H1 (cell line): Measurements from ENCODE around the gene ZC3HAV1. TPM values are rescaled to one million over a fixed set of nuclear protein-coding genes. Genes with fewer than 3 reads are reported as not detected.

Experiments used
- CTCF ChIA-PET: fragments of 300-600 bp; sonication (Branson Sonifier 250); formaldehyde crosslinking; loops from one replicate; lab custom pipeline; 2021; ENCODE audit not compliant: partially characterized antibody; lab: Charles Lee
- POLR2A ChIA-PET: fragments of 300-600 bp; sonication (Branson Sonifier 250); formaldehyde crosslinking; loops from one replicate; lab custom pipeline; 2021; ENCODE audit warnings: inconsistent platforms; ENCODE audit not compliant: partially characterized antibody; lab: Charles Lee
- DNase-seq, 2 experiments: peaks; one replicate each; pipeline versions ENCODE4 v3.0.0 to v3.0.0-alpha.2; 2010 to 2022; ENCODE audit warnings: low spot score in 2 of 2, low read depth in 1 of 2, mixed read lengths in 1 of 2
- FAIRE-seq: peaks from 2 replicates; lab custom pipeline; 2011; peaks lifted over from hg19 to GRCh38; lab: Jason Lieb, UNC
- H2AFZ ChIP-seq: 2 replicates; pipeline ENCODE4 v1.8.1; 2012; ENCODE audit warnings: low read length, inconsistent platforms
- H2AK5ac ChIP-seq: 2 replicates; pipeline ENCODE4 v1.6.1; 2013; ENCODE audit warnings: low read depth, low read length
- H2BK120ac ChIP-seq: replicated peaks from 2 replicates; pipeline ENCODE3; 2013; ENCODE audit warnings: low read depth, low read length, inconsistent platforms
- H2BK12ac ChIP-seq: 2 replicates; pipeline ENCODE4 v1.6.1; 2013; ENCODE audit warnings: low read depth, low read length
- H2BK15ac ChIP-seq: 2 replicates; pipeline ENCODE4 v1.6.1; 2013; ENCODE audit warnings: low read length
- H2BK20ac ChIP-seq: 2 replicates; pipeline ENCODE4 v1.6.1; 2013; ENCODE audit warnings: low read length
- H2BK5ac ChIP-seq: 2 replicates; pipeline ENCODE4 v1.6.1; 2013; ENCODE audit warnings: low read depth, low read length
- H3K14ac ChIP-seq: 2 replicates; pipeline ENCODE4 v1.6.1; 2013; ENCODE audit warnings: inconsistent platforms; ENCODE audit not compliant: insufficient read length
- H3K18ac ChIP-seq: 2 replicates; pipeline ENCODE4 v1.6.1; 2013; ENCODE audit warnings: low read length; ENCODE audit errors: extremely low read depth
- H3K23ac ChIP-seq: 2 replicates; pipeline ENCODE4 v1.6.1; 2013; ENCODE audit warnings: inconsistent platforms; ENCODE audit not compliant: insufficient read length
- H3K23me2 ChIP-seq: 2 replicates; pipeline ENCODE4 v1.6.1; 2013; ENCODE audit warnings: low read depth, low read length
- H3K27ac ChIP-seq: 2 replicates; pipeline ENCODE4 v1.6.1; 2011; ENCODE audit warnings: low read depth, low read length, inconsistent platforms
- H3K27me3 ChIP-seq, 4 experiments: replicated peaks in 1 of 4; 1 replicate in 1 of 4; 2 replicates in 3 of 4; pipeline versions ENCODE4 v1.6.1 to v1.8.1; 2011 to 2013; ENCODE audit warnings: low read length in 3 of 4, mild to moderate bottlenecking in 3 of 4, inconsistent platforms in 2 of 4, mixed read lengths in 2 of 4, moderate library complexity in 1 of 4; ENCODE audit not compliant: control insufficient read depth in 3 of 4, insufficient read depth in 3 of 4; ENCODE audit errors: extremely low read depth in 1 of 4
- H3K36me3 ChIP-seq, 4 experiments: 2 replicates each; pipeline versions ENCODE4 v1.6.1 to v1.8.1; 2011 to 2013; ENCODE audit warnings: mild to moderate bottlenecking in 4 of 4, low read length in 3 of 4, moderate library complexity in 2 of 4, control low read depth in 1 of 4, inconsistent platforms in 1 of 4; ENCODE audit not compliant: insufficient read depth in 4 of 4, control insufficient read depth in 2 of 4
- H3K4ac ChIP-seq: replicated peaks from 2 replicates; pipeline ENCODE3; 2013; ENCODE audit warnings: low read length, low read depth, mixed read lengths, inconsistent platforms; ENCODE audit not compliant: insufficient read length
- H3K4me1 ChIP-seq, 4 experiments: replicated peaks in 1 of 4; 1 replicate in 1 of 4; 2 replicates in 3 of 4; pipeline versions ENCODE4 v1.6.1 to v1.8.1; 2011 to 2013; ENCODE audit warnings: low read length in 3 of 4, inconsistent platforms in 2 of 4, mixed read lengths in 1 of 4; ENCODE audit not compliant: insufficient read depth in 4 of 4, control insufficient read depth in 3 of 4
- H3K4me2 ChIP-seq, 2 experiments: 2 replicates each; pipeline versions ENCODE4 v1.6.1 to v1.8.1; 2011 to 2013; ENCODE audit warnings: low read depth in 2 of 2, low read length in 2 of 2, control low read depth in 1 of 2, inconsistent platforms in 1 of 2, mild to moderate bottlenecking in 1 of 2; ENCODE audit not compliant: insufficient read depth in 1 of 2
- H3K4me3 ChIP-seq, 4 experiments: fragments of 200-600, 300-600 bp in 1 of 4; sonication (generic), shearing (Covaris generic), sonication (Bioruptor Twin) in 1 of 4; 2 replicates each; pipeline versions ENCODE4 v1.5.1 to v1.8.1; 2011 to 2016; ENCODE audit warnings: low read length in 4 of 4, low read depth in 3 of 4, control low read depth in 2 of 4, inconsistent platforms in 2 of 4, mild to moderate bottlenecking in 2 of 4, mixed read lengths in 1 of 4, moderate library complexity in 1 of 4; ENCODE audit not compliant: insufficient read depth in 2 of 4; ENCODE audit errors: extremely low read depth in 1 of 4
- H3K56ac ChIP-seq: replicated peaks from 2 replicates; pipeline ENCODE3; 2013; ENCODE audit warnings: low read depth, mild to moderate bottlenecking, mixed read lengths, low read length, inconsistent platforms; ENCODE audit not compliant: insufficient read length
- H3K79me1 ChIP-seq: 2 replicates; pipeline ENCODE4 v1.6.1; 2013; ENCODE audit warnings: low read depth, low read length, control low read depth
- H3K79me2 ChIP-seq, 2 experiments: 2 replicates each; pipeline versions ENCODE4 v1.6.1 to v1.8.1; 2012 to 2013; ENCODE audit warnings: low read length in 2 of 2, mild to moderate bottlenecking in 2 of 2, inconsistent platforms in 1 of 2; ENCODE audit not compliant: insufficient read depth in 2 of 2, control insufficient read depth in 1 of 2
- H3K9ac ChIP-seq, 4 experiments: replicated peaks in 1 of 4; 1 replicate in 1 of 4; 2 replicates in 3 of 4; pipeline versions ENCODE4 v1.6.1 to v1.8.1; 2011 to 2013; ENCODE audit warnings: low read depth in 3 of 4, low read length in 3 of 4, control low read depth in 2 of 4, mild to moderate bottlenecking in 2 of 4, moderate library complexity in 2 of 4, inconsistent platforms in 1 of 4; ENCODE audit errors: extremely low read depth in 1 of 4
- H3K9me3 ChIP-seq, 2 experiments: 2 replicates each; pipeline versions ENCODE4 v1.6.1 to v1.8.1; 2012 to 2013; ENCODE audit warnings: mild to moderate bottlenecking in 2 of 2, moderate library complexity in 2 of 2, control low read depth in 1 of 2, inconsistent platforms in 1 of 2, low read depth in 1 of 2, low read length in 1 of 2, mixed read lengths in 1 of 2; ENCODE audit not compliant: insufficient read depth in 2 of 2
- H4K20me1 ChIP-seq, 2 experiments: replicated peaks in 1 of 2; 2 replicates each; pipeline versions ENCODE3 to v1.8.1; 2011 to 2013; ENCODE audit warnings: inconsistent platforms in 2 of 2, low read length in 2 of 2, mild to moderate bottlenecking in 1 of 2; ENCODE audit not compliant: insufficient read depth in 2 of 2, control insufficient read depth in 1 of 2
- H4K5ac ChIP-seq: 2 replicates; pipeline ENCODE4 v1.6.1; 2013; ENCODE audit warnings: low read length, low read depth, mixed read lengths, inconsistent platforms; ENCODE audit not compliant: insufficient read length
- H4K8ac ChIP-seq: 2 replicates; pipeline ENCODE4 v1.8.0; 2013; ENCODE audit warnings: mild to moderate bottlenecking, moderate library complexity, low read length, inconsistent platforms; ENCODE audit not compliant: insufficient read depth; ENCODE audit errors: extremely low read depth
- H4K91ac ChIP-seq: replicated peaks from 2 replicates; pipeline ENCODE3; 2013; ENCODE audit warnings: low read length, mixed read lengths, inconsistent platforms; ENCODE audit not compliant: insufficient read length
- EGR1 ChIP-seq: IDR thresholded peaks from 2 replicates; pipeline ENCODE4 v1.6.1; 2011; ENCODE audit warnings: low read depth, low read length, borderline replicate concordance
- GABPA ChIP-seq: IDR thresholded peaks from 2 replicates; pipeline ENCODE4 v1.6.1; 2011; ENCODE audit warnings: mild to moderate bottlenecking, low read length, moderate library complexity, borderline replicate concordance; ENCODE audit not compliant: insufficient read depth
- PHF8 ChIP-seq: fragments of 200-600 bp; sonication (generic); conservative IDR thresholded peaks from 2 replicates; pipeline ENCODE4 v1.7.1; 2012; ENCODE audit warnings: low read depth, mild to moderate bottlenecking, inconsistent platforms, low read length, moderate library complexity
- SIX5 ChIP-seq: IDR thresholded peaks from 2 replicates; pipeline ENCODE4 v1.6.1; 2011; ENCODE audit warnings: mild to moderate bottlenecking, low read depth, low read length
- WGBS, 2 experiments: shearing (Covaris generic) in 1 of 2; methylation state at CpG; one replicate each; pipeline versions ENCODE4 v1.1.6 to v1.1.7; 2013 to 2015; ENCODE audit warnings: low lambda C conversion rate in 2 of 2, mixed read lengths in 2 of 2, inconsistent platforms in 1 of 2, low coverage in 1 of 2, missing lambda C conversion rate in 1 of 2; ENCODE audit not compliant: insufficient replicate concordance in 2 of 2, insufficient coverage in 1 of 2, insufficient read length in 1 of 2; ENCODE audit errors: extremely low coverage in 1 of 2, missing lambda C conversion rate in 1 of 2; 5-methylcytosine and 5-hydroxymethylcytosine counted together
- polyA plus RNA-seq, 7 experiments: library from polyadenylated mRNA; depleted of rRNA in 3 of 7; stranded (reverse) in 5 of 7; unstranded in 2 of 7; fragments of >200 nt in 5 of 7; fragments of 200-250 nt in 2 of 7; gene quantifications; 1 replicate in 5 of 7; 2 replicates in 1 of 7; 4 replicates in 1 of 7; pipeline versions ENCODE4 v1.2.1 to v1.2.3, GENCODE V29; 2011 to 2013; ENCODE audit warnings: missing spikeins in 2 of 7, mixed read lengths in 2 of 7
- total RNA-seq: library from RNA; stranded (reverse); fragmentation: NEBNext Ultra II Directional; extraction: Animal tissue kit (Norgen Biotek cat#: 25700); gene quantifications from 2 replicates; pipeline ENCODE4 v1.2.1, GENCODE V29; 2021

The ZC3HAV1 gene
- total and polyA plus RNA-seq, 2 of the 8 experiments (the other 6 are each of a cell fraction or from before 2014, with no cell fraction given), result 22.5 to 43.4 TPM

DNA sequence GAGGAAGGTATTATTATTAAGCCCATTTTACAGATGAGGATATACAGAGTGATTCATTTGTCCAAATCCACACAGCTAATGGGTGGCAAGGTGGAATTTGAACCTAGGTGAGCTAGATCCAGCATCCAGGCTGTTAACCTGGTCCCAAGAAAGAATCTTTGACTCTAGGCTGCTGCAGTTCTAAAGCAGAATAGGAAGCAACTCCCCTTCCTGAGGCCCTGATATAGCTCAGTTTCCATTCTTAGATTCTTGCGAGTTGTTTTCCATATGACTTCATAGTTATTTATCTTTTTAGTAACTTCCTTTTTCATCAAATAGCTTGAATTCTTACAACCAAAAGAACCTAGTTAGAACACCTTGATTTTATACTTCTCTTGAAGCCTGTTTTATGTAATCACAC is 49.6 kb downstream of the ZC3HAV1 start:
- H3K4me3 ChIP-seq, result no peak overlapping the region
- no peaks in the 10 kb centered on the region for H3K23me2 ChIP-seq
- H2AFZ ChIP-seq, result no peak overlapping the region
- ChIA-PET POLR2A (interaction anchor here (1.5 to 3.3 kb wide), 2 partner anchors 24 to 46 kb away, joined by 3 to 12 read pairs; partner anchors contain the start of gene ZC3HAV1L), CTCF (interaction anchor here (0.6 to 2.6 kb wide), 6 partner anchors 10 to 505 kb away, joined by 3 to 12 read pairs (median 4); no protein-coding TSS in a partner anchor)
- no peak overlapping the region for H2BK15ac ChIP-seq
- H3K4me1 ChIP-seq, result no peaks in the 10 kb centered on the region
- H3K27me3 ChIP-seq, result no peaks in the 10 kb centered on the region
- no peak overlapping the region for H2BK120ac ChIP-seq
- peaks cover 0 to 2% of the 10 kb centered on the region in 2 experiments for H4K20me1 ChIP-seq
- H3K14ac ChIP-seq, result no peak overlapping the region
- peaks cover 0 to 21% (median 9%) of the 10 kb centered on the region in 4 experiments; a peak in 6 of 8 replicates for H3K36me3 ChIP-seq
- H2BK20ac ChIP-seq, result no peak overlapping the region
- H3K18ac ChIP-seq, result no peak overlapping the region
- H3K79me1 ChIP-seq, result no peaks in the 10 kb centered on the region; the same call in 1 of the 2 replicates
- H2BK5ac ChIP-seq, result no peak overlapping the region
- H3K9ac ChIP-seq, result no peak overlapping the region
- no peak overlapping the region for H4K5ac ChIP-seq
- H4K91ac ChIP-seq, result no peak overlapping the region
- FAIRE-seq (no peak), DNase-seq (no peak)
- H3K23ac ChIP-seq, result no peak overlapping the region
- no peaks in the 10 kb centered on the region for H3K79me2 ChIP-seq
- H2AK5ac ChIP-seq, result no peak overlapping the region
- no peak overlapping the region for H2BK12ac ChIP-seq
- H3K27ac ChIP-seq, result no peak overlapping the region
- H3K9me3 ChIP-seq, result no peaks in the 10 kb centered on the region
- TF ChIP-seq PHF8, result no peak
- TF ChIP-seq EGR1, result no peak
- TF ChIP-seq SIX5, result no peak
- TF ChIP-seq GABPA, result no peak
- no peak overlapping the region for H3K4me2 ChIP-seq
- H4K8ac ChIP-seq, result no peak overlapping the region
- H3K4ac ChIP-seq, result no peak overlapping the region
- WGBS, 2 experiments, result 80% methylated on average over 1 of the region's 1 CpG; no CpG with 5 or more reads in 1 of the 2 experiments
- no peak overlapping the region for H3K56ac ChIP-seq
